Lung (tissue), 12 donors: ENCODE results near the gene ERC2. TPM values are rescaled to one million over a fixed set of nuclear protein-coding genes. Genes with fewer than 3 reads are reported as not detected.

ENCODE experiments used
- ATAC-seq: fragments of 200-7000 bp; cut with Tn5 transposase; one replicate; pipeline ENCODE4 v1.9.1; 2020; ENCODE audit warnings: moderate number of reproducible peaks; ENCODE audit not compliant: insufficient read depth, low FRiP score
- DNase-seq, 3 donors: peaks; one replicate each; pipeline ENCODE4 v3.0.0-alpha.2; 2013 to 2017
- H3K27ac ChIP-seq, 2 donors: one replicate each; pipeline ENCODE4 v1.5.1; 2013; ENCODE audit warnings: mild to moderate bottlenecking in 2 of 2, moderate library complexity in 2 of 2, control low read depth in 1 of 2, inconsistent platforms in 1 of 2, low read depth in 1 of 2, low read length in 1 of 2
- H3K27me3 ChIP-seq, 3 donors: one replicate each; pipeline ENCODE4 v1.5.1; 2013; ENCODE audit warnings: low read length in 2 of 3; ENCODE audit not compliant: control insufficient read depth in 3 of 3, insufficient read depth in 3 of 3
- H3K36me3 ChIP-seq, 4 donors: one replicate each; pipeline ENCODE4 v1.5.1; 2013; ENCODE audit warnings: low read length in 4 of 4, mild to moderate bottlenecking in 1 of 4, moderate library complexity in 1 of 4; ENCODE audit not compliant: control insufficient read depth in 4 of 4, insufficient read depth in 4 of 4
- H3K4me1 ChIP-seq, 5 donors: one replicate each; pipeline ENCODE4 v1.5.1; 2013; ENCODE audit warnings: low read length in 5 of 5, mild to moderate bottlenecking in 2 of 5, moderate library complexity in 1 of 5; ENCODE audit not compliant: control insufficient read depth in 5 of 5, insufficient read depth in 5 of 5
- H3K4me3 ChIP-seq: one replicate; pipeline ENCODE4 v1.5.1; 2013; ENCODE audit warnings: mild to moderate bottlenecking, control low read depth, moderate library complexity
- H3K9ac ChIP-seq, 2 donors: one replicate each; pipeline ENCODE4 v1.5.1; 2013; ENCODE audit warnings: low read length in 2 of 2, control low read depth in 1 of 2; ENCODE audit not compliant: insufficient read depth in 1 of 2
- H3K9me3 ChIP-seq, 4 donors: one replicate each; pipeline ENCODE4 v1.5.1; 2013; ENCODE audit warnings: low read length in 3 of 4, mild to moderate bottlenecking in 1 of 4, moderate library complexity in 1 of 4; ENCODE audit not compliant: control insufficient read depth in 4 of 4, insufficient read depth in 3 of 4
- CTCF ChIP-seq: IDR thresholded peaks from 2 replicates; pipeline ENCODE4 v1.5.1; 2012; ENCODE audit warnings: mild to moderate bottlenecking; ENCODE audit errors: control extremely low read depth, extremely low read depth
- WGBS, 2 donors: extraction: QIAGEN DNeasy Blood & Tissue Kit; methylation state at CpG; one replicate each; pipeline ENCODE4 v1.1.7; 2013; 5-methylcytosine and 5-hydroxymethylcytosine counted together
- polyA plus RNA-seq, 2 donors: library from polyadenylated mRNA; stranded (reverse); fragments of 200-250 nt; gene quantifications; one replicate each; pipeline ENCODE4 v1.2.1, GENCODE V29; 2013
- total RNA-seq, 2 donors: library from RNA; depleted of rRNA in 1 of 2; stranded (reverse); fragments of >200 nt in 1 of 2; gene quantifications; one replicate each; pipeline ENCODE4 v1.2.1, GENCODE V29; 2014 to 2021
- donor health status: control.
- donor health status: control.
- donor health status: Bipolar disorder and iron deficiency.
- donor health status: healthy.
- donor health status: DM: yes; HTN: yes; CAD: no.

ERC2 gene
- total and polyA plus RNA-seq, 4 donors = 0.20 to 3.5 (median 0.97) TPM

- Histone ChIP-seq H3K36me3 (no peaks in the 10 kb centered on the region), H3K9ac (no peak overlapping the region), H3K4me3 (no peak overlapping the region), H3K27ac (no peak overlapping the region), H3K27me3 (no peaks in the 10 kb centered on the region), H3K4me1 (peaks cover 0 to 2% (median 0%) of the 10 kb centered on the region in 5 donors), H3K9me3 (no peaks in the 10 kb centered on the region)
- ATAC-seq (no peak), DNase-seq (no peak)
- 83 to 92% methylated on average over 3 of the region's 3 CpGs for WGBS, 2 donors
- no peak for TF ChIP-seq CTCF
These were observed 170.9 kb downstream of the ERC2 start for GRCh38 chr3:56297281-56297840.

GRCh38 chr3:56296361-56296760 lies 171.9 kb downstream of the ERC2 start:
- DNase-seq (no peak), ATAC-seq (no peak)
- Histone ChIP-seq H3K27me3 (no peaks in the 10 kb centered on the region), H3K4me1 (peaks cover 0 to 2% (median 0%) of the 10 kb centered on the region in 5 donors), H3K27ac (no peak overlapping the region), H3K9me3 (no peaks in the 10 kb centered on the region), H3K36me3 (no peaks in the 10 kb centered on the region), H3K4me3 (no peak overlapping the region), H3K9ac (no peak overlapping the region)
- no peak for TF ChIP-seq CTCF
- WGBS, 2 donors = 62 to 77% methylated on average over 5 of the region's 5 CpGs

- H3K9ac ChIP-seq = no peak overlapping the region
- no peaks in the 10 kb centered on the region for H3K9me3 ChIP-seq
- H3K27ac ChIP-seq = no peak overlapping the region
- no peak overlapping the region for H3K4me3 ChIP-seq
- H3K4me1 ChIP-seq = peaks cover 0 to 2% (median 0%) of the 10 kb centered on the region in 5 donors
- WGBS, 2 donors = 66 to 77% methylated on average over 2 of the region's 2 CpGs
- TF ChIP-seq CTCF = no peak
- H3K27me3 ChIP-seq = no peaks in the 10 kb centered on the region
- DNase-seq (no peak), ATAC-seq (no peak)
- no peaks in the 10 kb centered on the region for H3K36me3 ChIP-seq
These were observed 173.1 kb downstream of the ERC2 start for GRCh38 chr3:56295161-56295560.

- ATAC-seq (no peak), DNase-seq (no peak)
- H3K4me1 ChIP-seq = peaks cover 0 to 2% (median 0%) of the 10 kb centered on the region in 5 donors
- no peak overlapping the region for H3K4me3 ChIP-seq
- H3K27ac ChIP-seq = no peak overlapping the region
- no peaks in the 10 kb centered on the region for H3K27me3 ChIP-seq
- no peak for TF ChIP-seq CTCF
- H3K9ac ChIP-seq = no peak overlapping the region
- no peaks in the 10 kb centered on the region for H3K9me3 ChIP-seq
- H3K36me3 ChIP-seq = no peaks in the 10 kb centered on the region
- 42 to 63% methylated on average over 1 of the region's 1 CpG for WGBS, 2 donors
These were observed 174.0 kb downstream of the ERC2 start for GRCh38 chr3:56294286-56294685.
